IPS DF 4.7 (cell line): Measurements from ENCODE around the gene CFAP157.

Source experiments
- DNase-seq: peaks from one replicate; pipeline ENCODE4 v3.0.0-alpha.2; 2013; ENCODE audit warnings: low spot score; ENCODE audit errors: extremely low read depth

The CFAP157 gene

DNA sequence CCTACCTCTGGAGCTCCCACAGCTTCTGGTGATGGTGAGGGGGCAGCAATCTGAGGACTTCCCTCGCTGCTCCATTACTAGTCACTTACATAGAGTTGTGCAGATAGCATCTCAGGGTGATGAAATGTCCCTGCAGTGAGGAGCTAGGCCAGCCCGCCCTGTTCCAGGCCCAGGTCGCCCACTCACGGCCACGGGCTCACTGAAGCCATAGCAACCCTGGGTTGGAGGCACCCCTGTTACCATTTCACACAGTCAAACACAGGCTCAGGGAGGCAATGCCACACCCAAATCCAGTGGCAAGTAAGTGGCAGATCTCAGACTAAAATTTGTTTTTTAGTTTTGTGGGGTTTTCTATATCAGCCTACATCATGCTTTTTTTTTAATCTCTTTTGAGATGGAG, 52.1 kb downstream of the CFAP157 start:
- no peak for DNase-seq

DNA sequence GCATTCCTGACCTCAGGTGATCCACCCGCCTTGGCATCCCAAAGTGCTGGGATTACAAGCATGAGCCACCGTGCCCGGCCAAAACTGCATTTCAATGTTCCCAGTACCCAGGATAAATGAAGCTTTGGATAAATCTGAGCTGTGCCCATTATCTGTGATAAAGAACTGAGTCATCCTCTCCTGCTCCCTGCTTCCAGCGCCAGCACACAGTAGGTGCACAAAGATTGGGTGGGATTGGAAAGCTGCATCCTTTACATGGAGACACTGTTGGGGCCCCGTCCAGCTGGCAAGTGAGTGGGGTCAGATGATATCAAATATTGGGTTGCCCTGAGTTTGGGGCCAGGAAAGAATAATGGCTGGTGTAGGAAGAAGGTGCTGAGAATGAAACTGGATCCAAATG, 54.3 kb downstream of the CFAP157 start:
- DNase-seq = no peak

DNA sequence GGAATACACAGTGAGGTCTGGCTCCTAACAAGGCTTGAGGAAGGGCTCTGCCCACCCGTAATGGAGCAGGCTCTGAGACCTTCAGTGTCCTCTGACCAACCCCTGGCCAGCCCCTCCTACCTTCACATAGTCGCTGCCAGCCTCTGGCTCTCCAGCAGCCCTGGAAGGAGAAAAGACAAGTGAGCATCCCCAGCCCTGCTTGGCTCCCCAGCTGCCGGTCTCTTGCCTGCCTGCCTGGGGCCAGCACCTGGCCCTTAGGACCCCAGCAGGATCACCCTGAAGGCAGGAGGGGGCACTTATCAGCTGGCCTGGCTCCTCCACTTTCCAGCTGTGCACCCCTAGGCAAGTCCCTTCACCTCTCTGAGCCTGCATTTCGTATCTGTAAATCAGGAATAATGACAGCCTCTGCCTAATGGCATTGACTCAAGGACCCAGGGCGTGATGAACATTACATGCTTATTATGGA, 54.7 kb downstream of the CFAP157 start:
- no peak for DNase-seq

DNA sequence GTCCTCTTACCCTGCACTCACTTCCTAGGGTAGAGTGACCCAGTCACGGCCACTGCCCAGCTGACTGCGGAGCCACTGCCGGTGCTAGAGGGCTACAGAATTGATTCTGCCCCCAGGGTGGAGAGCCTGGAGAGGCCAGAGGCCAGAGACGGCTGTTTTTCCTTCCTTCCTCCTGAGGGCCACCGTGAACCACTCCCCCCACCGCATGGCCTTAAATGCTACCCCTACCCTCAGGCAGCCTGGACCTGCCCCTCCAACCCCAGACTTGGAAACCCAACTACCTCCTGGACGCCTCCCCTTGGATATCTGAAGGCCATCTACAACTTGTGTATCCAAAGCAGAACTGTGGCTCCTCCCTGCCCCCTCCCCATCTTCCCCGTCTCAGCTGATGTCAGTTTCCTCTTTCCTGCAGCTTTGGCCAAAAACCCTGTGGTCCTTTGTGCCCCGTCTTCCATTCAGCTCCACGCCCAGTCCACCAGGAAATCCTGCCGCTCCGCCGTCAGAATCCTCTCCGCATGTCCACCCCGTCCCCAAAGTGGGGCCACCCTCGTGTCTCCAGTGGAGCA, 55.4 kb downstream of the CFAP157 start:
- no peak for DNase-seq

DNA sequence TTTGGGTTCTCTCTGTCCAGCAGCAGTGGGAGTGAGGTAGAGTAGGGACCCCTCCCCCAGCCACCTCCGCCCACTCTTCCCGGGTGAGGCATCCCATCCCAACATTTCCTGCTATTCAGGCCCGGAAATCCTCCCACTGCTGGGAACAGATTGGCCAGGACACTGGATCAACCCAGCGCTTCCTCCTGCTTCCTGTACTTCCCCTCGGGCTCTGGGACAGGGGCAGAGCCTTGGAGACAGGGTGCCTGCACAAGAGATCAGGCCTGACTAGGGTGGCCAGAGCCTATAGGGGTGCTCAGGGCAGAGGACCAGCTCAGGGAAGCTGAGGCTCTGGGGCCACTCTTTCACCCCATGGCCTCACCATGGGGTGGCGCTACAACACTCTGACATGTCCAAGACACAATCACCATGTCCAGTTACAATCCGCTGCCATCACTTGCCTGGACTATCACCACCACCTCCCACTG, 57.2 kb downstream of the CFAP157 start:
- DNase-seq = no peak

DNA sequence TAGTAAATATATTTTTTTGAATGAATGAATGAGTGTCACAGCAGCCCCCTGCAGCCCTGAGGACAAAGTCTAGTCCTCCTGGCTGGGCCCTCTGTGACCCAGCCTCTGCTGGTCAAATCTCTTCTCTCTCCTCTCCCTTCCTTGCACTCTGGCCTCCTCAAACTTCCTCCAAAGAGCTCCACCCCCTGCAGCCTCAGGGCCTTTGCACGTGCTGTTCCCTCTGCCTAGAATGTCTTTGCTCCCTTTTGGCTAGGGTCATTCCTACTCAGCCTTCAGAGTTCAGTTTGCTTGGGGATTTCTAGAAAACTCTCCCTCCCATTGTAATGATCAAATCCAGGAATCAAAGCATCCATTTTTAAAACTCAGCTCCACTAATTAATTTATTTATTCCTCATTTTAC, 58.6 kb downstream of the CFAP157 start:
- no peak for DNase-seq
